ENCODE measurements around the gene DNASE1.

Gene DNASE1

GRCh38 chr16:3645108-3645503 is 9.4 kb upstream of the DNASE1 start:
- peak overlapping the region in 2 of 3 experiments; percentile 8 to 34 for H3K4me3 Mint-ChIP-seq

DNA sequence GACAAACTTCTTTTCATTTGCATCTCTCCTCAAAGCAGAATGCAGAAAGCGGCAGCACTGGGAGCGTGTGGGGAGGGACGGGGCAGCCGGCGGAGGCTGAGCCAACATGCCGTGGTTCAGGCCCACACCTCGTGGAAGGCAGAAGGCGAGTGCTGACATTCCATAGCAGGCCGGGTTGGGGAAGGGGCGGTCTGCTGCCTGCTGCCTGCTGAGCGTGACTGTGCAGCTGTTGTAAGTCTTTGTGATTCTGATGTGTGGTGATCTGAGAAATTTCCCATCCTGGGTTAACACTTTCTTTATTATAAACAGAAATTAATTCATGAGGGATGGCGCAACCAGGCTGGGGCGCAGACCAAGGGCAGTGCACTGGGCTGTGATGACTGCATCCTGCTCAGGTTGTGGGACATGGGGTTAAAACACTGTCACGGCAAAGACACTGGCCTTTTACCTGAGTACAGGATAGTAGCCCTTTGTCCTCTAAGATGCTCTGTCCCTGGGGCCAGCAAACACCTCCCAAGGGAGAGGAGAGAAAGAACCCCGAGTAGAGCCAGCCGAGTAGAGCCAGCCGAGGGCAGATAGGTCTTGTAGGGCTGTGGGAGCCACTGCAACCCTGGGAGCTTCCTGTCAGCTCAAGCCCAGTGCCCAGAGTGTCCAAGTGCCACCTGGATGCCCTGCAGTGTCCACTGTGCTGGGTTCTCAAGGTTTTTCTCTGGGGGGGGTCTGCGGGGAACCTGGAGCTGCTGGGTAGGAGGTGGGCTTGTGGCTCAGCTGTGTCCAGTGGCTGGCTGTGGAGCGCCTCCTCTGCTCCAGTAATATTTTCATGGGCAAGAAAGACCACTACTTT is 8.8 kb upstream of the DNASE1 start:
- no peaks in the 10 kb centered on the region for H3K27me3 Mint-ChIP-seq (ENCODE audit: low read depth)
- peak overlapping the region; percentile 91 to 98 (median 95) for H3K27ac Mint-ChIP-seq
- TF ChIP-seq, protein P1, sequence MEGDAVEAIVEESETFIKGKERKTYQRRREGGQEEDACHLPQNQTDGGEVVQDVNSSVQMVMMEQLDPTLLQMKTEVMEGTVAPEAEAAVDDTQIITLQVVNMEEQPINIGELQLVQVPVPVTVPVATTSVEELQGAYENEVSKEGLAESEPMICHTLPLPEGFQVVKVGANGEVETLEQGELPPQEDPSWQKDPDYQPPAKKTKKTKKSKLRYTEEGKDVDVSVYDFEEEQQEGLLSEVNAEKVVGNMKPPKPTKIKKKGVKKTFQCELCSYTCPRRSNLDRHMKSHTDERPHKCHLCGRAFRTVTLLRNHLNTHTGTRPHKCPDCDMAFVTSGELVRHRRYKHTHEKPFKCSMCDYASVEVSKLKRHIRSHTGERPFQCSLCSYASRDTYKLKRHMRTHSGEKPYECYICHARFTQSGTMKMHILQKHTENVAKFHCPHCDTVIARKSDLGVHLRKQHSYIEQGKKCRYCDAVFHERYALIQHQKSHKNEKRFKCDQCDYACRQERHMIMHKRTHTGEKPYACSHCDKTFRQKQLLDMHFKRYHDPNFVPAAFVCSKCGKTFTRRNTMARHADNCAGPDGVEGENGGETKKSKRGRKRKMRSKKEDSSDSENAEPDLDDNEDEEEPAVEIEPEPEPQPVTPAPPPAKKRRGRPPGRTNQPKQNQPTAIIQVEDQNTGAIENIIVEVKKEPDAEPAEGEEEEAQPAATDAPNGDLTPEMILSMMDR (IDR thresholded peaks at IDR 0.05; ENCODE audit: unreplicated experiment in 3 of 3), result no peak
- peak overlapping the region in 2 of 3 experiments; percentile 8 to 34 for H3K4me3 Mint-ChIP-seq
- H3K4me1 Mint-ChIP-seq, result peaks cover 23% of the 10 kb centered on the region
- H3K36me3 Mint-ChIP-seq (ENCODE audit: low read depth), result peaks cover 22% of the 10 kb centered on the region
- no peaks in the 10 kb centered on the region for H3K9me3 Mint-ChIP-seq

More at GRCh38 chr16:3645108-3645503, 9.4 kb upstream of the DNASE1 start:
- TF ChIP-seq, protein P1 (IDR thresholded peaks at IDR 0.05; ENCODE audit: unreplicated experiment in 3 of 3), result no peak
- Mint-ChIP-seq H3K36me3 (ENCODE audit: low read depth) (peaks cover 19% of the 10 kb centered on the region), H3K27me3 (ENCODE audit: low read depth) (no peaks in the 10 kb centered on the region), H3K4me1 (peaks cover 27% of the 10 kb centered on the region), H3K27ac (peak overlapping the region; percentile 91 to 98 (median 95)), H3K9me3 (no peaks in the 10 kb centered on the region)

DNA sequence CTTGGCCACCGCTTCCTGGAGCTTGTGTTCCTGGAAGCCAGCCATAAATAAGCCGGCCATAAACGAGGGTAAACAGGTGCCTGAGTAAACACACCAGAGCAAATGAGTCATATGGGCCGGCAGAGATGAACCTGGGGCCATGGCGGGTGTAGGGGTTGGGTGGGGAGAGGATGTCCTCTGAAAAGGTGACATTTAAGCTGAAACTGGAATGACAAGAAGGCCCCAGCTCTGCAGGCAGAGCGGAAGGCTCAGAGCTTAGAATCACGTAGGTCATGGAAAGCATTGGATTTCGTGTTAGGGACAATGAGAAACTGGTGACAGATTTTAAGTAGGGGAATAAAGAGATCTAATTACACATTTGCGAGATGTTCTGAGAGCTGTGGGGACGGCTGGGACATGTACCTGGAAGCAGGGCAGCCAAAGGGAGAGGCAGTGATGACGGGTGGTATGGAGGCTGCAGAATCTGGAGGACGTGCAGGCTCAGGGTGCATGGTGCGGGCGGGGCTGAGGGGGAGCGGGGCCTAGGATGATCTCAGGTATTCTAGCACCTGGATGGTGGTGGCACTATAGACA is 8.1 kb upstream of the DNASE1 start:
- H3K4me3 Mint-ChIP-seq, result no peak overlapping the region
- peaks cover 23% of the 10 kb centered on the region for H3K4me1 Mint-ChIP-seq
- no peaks in the 10 kb centered on the region for H3K9me3 Mint-ChIP-seq
- H3K36me3 Mint-ChIP-seq (ENCODE audit: low read depth), result peaks cover 26% of the 10 kb centered on the region
- no peaks in the 10 kb centered on the region for H3K27me3 Mint-ChIP-seq (ENCODE audit: low read depth)
- H3K27ac Mint-ChIP-seq, result peak overlapping the region; percentile 91 to 98 (median 95)
- TF ChIP-seq, protein P1 (IDR thresholded peaks at IDR 0.05; ENCODE audit: unreplicated experiment in 3 of 3), result no peak

GRCh38 chr16:3650631-3651265 is 3.7 kb upstream of the DNASE1 start:
- Mint-ChIP-seq H3K4me3 (no peak overlapping the region), H3K9me3 (no peaks in the 10 kb centered on the region), H3K27ac (no peak overlapping the region), H3K4me1 (peaks cover 11% of the 10 kb centered on the region), H3K27me3 (ENCODE audit: low read depth) (no peaks in the 10 kb centered on the region), H3K36me3 (ENCODE audit: low read depth) (peaks cover 35% of the 10 kb centered on the region)
- TF ChIP-seq, protein P1 (IDR thresholded peaks at IDR 0.05; ENCODE audit: unreplicated experiment in 3 of 3), result no peak

GRCh38 chr16:3651461-3652372 is 2.8 kb upstream of the DNASE1 start:
- Mint-ChIP-seq H3K4me3 (no peak overlapping the region), H3K27me3 (ENCODE audit: low read depth) (no peaks in the 10 kb centered on the region), H3K9me3 (no peaks in the 10 kb centered on the region)

More at GRCh38 chr16:3651461-3652372, 2.8 kb upstream of the DNASE1 start:
- Mint-ChIP-seq H3K4me1 (peaks cover 1% of the 10 kb centered on the region), H3K27ac (peak overlapping the region in 1 of 3 experiments; percentile 12), H3K36me3 (ENCODE audit: low read depth) (peaks cover 32% of the 10 kb centered on the region)
- TF ChIP-seq, protein P1 (IDR thresholded peaks at IDR 0.05; ENCODE audit: unreplicated experiment in 3 of 3), result no peak
